IPS DF 6.9 (cell line): ENCODE data around the gene GJA4.
"Not testable (repeated sequence)": the region's sequence is repeated elsewhere in the genome, so short reads cannot be mapped to it uniquely, and the experiment has no call there.

Source experiments
- DNase-seq: peaks from one replicate; pipeline ENCODE4 v3.0.0-alpha.2; 2013; ENCODE audit warnings: low read depth, low spot score
- H3K27ac ChIP-seq: one replicate; pipeline ENCODE4 v1.5.1; 2013; ENCODE audit warnings: low read length, control low read depth
- H3K27me3 ChIP-seq: 2 replicates; pipeline ENCODE4 v1.6.1; 2013; ENCODE audit warnings: mild to moderate bottlenecking, low read length; ENCODE audit not compliant: control insufficient read depth, insufficient read depth
- H3K36me3 ChIP-seq: 2 replicates; pipeline ENCODE4 v1.6.1; 2013; ENCODE audit warnings: low read length; ENCODE audit not compliant: control insufficient read depth, insufficient read depth
- H3K4me1 ChIP-seq: 2 replicates; pipeline ENCODE4 v1.6.1; 2013; ENCODE audit warnings: low read length; ENCODE audit not compliant: control insufficient read depth, insufficient read depth
- H3K4me3 ChIP-seq: 2 replicates; pipeline ENCODE4 v1.5.1; 2013; ENCODE audit warnings: mild to moderate bottlenecking, low read length
- H3K9me3 ChIP-seq: 2 replicates; pipeline ENCODE4 v1.6.1; 2013; ENCODE audit warnings: low read length, inconsistent platforms; ENCODE audit not compliant: control insufficient read depth, insufficient read depth
- WGBS: extraction: QIAGEN DNeasy Blood & Tissue Kit; methylation state at CpG from one replicate; pipeline ENCODE4 v1.1.7; 2013; ENCODE audit warnings: mixed read lengths, missing lambda C conversion rate; ENCODE audit not compliant: insufficient read length, insufficient coverage; 5-methylcytosine and 5-hydroxymethylcytosine counted together

The GJA4 gene

DNA sequence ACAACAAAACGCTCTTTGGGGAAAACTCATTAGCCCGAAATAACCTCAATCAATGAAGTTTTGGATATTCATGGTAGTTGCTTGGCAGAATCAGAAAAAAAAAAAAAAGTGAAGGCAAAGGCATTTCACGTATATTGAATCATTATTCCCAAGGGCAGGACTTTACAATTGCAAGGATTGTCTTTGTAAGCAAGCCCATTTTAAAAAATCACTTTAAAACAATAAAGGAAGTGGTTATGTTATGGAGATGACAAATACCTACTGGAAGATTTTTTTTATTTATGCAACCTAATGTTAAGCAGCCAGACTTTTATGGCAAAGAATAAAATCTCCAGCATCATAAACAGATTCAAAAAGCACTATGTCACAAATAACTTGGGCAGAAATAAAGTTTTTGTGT is 23.9 kb upstream of the GJA4 start:
- Histone ChIP-seq H3K27me3 (no peaks in the 10 kb centered on the region), H3K9me3 (no peaks in the 10 kb centered on the region), H3K36me3 (no peaks in the 10 kb centered on the region), H3K27ac (no peak overlapping the region), H3K4me1 (no peaks in the 10 kb centered on the region), H3K4me3 (no peak overlapping the region)
- no peak for DNase-seq
- whole genome bisulfite sequencing, result no CpG with 5 or more reads among the region's 3 CpGs

DNA sequence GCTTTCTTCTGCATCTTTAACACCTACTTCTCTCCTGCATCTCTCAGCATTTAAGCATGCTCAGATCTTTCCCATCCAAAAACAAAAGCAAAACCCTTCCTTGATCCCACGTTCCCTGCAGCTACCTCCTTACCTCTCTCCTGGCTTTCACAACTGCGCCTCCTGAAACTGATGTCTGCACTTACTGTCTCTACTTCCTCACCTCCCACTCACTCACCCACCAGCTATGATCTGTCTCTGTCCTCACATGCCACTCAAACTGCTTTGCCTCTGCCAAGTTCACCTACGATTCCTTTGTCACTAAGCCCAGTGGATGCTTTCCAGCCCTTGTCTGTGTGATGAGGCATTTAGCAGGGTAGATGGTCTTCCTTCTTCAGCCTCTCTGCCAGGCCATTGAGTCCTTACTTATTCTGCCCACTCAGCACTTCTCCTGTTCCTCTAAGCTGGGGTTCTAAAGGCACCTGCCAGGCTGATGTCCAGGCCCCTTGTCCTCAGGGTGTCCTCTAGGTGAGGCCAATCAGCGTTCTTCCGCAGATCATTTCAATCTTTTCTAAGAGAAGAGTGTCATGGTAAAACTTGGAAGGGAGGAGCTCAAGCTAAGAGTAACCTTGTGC is 21.8 kb upstream of the GJA4 start:
- no peaks in the 10 kb centered on the region for H3K9me3 ChIP-seq
- no peak overlapping the region for H3K27ac ChIP-seq
- no CpG with 5 or more reads among the region's 5 CpGs for WGBS
- no peak overlapping the region for H3K4me3 ChIP-seq
- no peak for DNase-seq
- H3K36me3 ChIP-seq, result no peaks in the 10 kb centered on the region
- H3K27me3 ChIP-seq, result no peaks in the 10 kb centered on the region
- H3K4me1 ChIP-seq, result no peaks in the 10 kb centered on the region

DNA sequence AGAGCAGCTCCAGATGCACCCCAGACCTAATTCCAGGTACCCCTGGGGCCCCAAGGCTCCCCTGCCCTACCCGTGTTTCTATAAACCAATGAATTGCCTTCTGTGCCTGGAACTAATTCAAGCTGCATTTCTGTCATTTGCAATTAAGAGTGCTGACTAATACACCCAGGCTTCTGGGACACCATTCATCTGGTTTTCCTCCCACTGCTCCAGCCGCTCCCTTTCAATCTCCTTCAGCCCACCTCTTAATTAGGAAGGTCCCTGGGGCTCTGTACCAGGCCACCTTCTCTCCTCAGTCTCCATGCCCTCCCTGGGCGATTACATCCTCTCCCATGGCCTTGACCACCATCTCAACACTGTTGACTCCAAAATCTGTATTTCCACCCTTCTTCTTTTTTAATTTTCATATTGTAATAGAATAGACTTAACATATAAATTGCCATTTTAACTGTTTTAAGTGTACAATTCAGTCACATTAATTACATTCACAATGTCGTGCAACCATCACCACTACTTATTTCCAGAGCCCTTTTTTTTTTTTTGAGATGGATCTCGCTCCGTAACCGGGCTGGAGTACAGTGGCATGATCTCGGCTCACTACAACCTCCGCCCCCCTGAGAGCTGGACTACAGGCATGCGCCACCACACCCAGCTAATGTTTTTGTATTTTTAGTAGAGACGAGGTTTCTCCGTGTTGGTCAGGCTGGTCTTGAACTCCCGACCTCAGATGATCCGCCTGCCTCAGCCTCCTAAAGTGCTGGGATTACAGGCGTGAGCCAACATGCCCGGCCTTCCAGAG is 21.0 kb upstream of the GJA4 start:
- no peak for DNase-seq
- H3K27me3 ChIP-seq, result no peaks in the 10 kb centered on the region
- no peaks in the 10 kb centered on the region for H3K4me1 ChIP-seq
- no peaks in the 10 kb centered on the region for H3K9me3 ChIP-seq
- WGBS, result no CpG with 5 or more reads among the region's 16 CpGs
- H3K27ac ChIP-seq, result no peak overlapping the region
- no peaks in the 10 kb centered on the region for H3K36me3 ChIP-seq
- H3K4me3 ChIP-seq, result no peak overlapping the region

DNA sequence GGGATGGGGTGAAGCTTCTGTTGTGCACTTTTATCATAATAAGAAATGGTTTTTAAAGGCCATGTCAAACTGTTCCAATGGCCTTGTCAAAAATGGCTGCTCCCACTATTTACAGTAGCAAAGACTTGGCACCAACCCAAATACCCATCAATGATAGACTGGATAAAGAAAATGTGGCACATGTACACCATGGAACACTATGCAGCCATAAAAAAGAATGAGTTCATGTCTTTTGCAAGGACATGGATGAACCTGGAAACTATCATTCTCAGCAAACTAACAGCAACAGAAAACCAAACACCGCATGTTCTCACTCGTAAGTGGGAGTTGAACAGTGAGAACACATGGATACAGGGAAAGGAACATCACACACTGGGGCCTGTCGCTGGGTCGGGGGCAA is 19.7 kb upstream of the GJA4 start:
- not testable (repeated sequence) for H3K27me3 ChIP-seq, H3K27ac ChIP-seq, H3K9me3 ChIP-seq, DNase-seq, H3K36me3 ChIP-seq, H3K4me1 ChIP-seq, H3K4me3 ChIP-seq
- no CpG with 5 or more reads among the region's 4 CpGs for WGBS

DNA sequence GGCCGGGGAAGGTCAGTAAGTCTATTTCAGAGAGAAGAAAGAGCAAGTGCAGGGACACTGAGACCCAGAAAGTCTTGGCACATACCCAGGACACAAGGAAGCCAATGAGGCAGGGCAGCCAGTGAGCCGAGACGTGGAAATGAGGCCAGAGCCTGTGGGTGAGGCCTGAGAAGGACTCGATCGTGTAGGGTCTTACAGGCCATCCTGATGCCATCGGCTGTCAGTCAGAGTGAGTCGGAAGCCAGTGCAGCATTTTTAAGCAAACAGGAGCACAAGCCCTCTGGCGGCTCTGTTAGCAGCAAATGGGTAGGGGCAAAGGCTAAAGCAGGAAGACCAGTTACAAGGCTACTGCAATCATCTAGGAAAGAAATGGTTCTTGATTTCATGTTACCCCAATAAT is 17.8 kb upstream of the GJA4 start:
- Histone ChIP-seq H3K27ac (no peak overlapping the region), H3K4me1 (no peaks in the 10 kb centered on the region), H3K36me3 (no peaks in the 10 kb centered on the region), H3K4me3 (no peak overlapping the region), H3K27me3 (no peaks in the 10 kb centered on the region), H3K9me3 (no peaks in the 10 kb centered on the region)
- DNase-seq, result no peak
- WGBS, result no CpG with 5 or more reads among the region's 8 CpGs

DNA sequence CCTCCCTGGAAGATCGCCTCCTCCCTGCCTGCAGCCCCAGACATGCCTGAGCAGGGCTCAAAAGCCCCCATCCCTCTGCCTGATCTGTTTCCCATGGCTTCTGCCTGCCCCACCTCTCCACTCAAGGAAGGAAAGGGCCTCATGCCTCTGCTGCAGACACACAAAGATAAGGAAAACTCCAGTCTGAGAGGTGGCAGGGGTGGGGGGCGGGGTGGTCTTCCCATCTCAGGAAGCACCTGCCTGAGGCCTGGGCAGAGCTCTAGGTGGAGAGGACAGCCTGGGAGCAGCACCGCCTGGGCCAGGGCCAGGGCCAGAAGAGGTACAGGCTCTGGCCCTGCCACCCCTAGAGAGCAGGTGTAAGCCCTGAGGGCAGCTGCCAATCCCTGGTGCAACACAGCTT is 15.9 kb upstream of the GJA4 start:
- Histone ChIP-seq H3K27ac (no peak overlapping the region), H3K4me1 (no peaks in the 10 kb centered on the region), H3K9me3 (no peaks in the 10 kb centered on the region), H3K36me3 (no peaks in the 10 kb centered on the region), H3K27me3 (no peaks in the 10 kb centered on the region; the same call in 1 of the 2 replicates), H3K4me3 (no peak overlapping the region)
- no peak for DNase-seq
- no CpG with 5 or more reads among the region's 3 CpGs for WGBS

DNA sequence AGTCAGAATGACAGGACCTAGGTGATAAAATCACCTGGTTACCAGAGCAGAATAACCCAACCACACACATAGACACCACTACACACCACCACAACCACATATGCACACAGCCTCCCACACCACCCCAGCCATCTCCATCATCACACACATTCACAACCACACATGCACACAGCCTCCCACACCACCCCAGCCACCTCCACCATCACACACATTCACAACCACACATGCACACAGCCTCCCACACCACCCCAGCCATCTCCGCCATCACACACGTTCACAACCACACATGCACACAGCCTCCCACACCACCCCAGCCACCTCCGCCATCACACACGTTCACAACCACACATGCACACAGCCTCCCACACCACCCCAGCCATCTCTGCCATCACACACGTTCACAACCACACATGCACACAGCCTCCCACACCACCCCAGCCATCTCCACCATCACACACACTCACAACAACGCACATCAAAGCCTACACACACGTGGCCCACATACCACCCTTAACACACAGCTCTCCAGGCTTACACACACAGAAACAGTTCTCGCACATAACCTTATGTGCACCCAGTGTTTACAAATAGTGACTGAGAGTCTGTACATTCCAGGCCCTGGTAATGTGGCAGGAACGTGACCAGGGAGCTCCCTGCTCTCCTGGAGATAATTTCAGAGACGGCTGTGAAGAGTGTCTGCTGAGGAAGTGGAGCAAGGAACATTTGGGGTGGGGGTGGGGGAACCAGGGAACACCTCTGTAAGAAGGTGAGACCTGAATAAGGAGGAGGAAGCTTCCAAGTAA is 15.1 kb upstream of the GJA4 start:
- Histone ChIP-seq H3K27me3 (no peaks in the 10 kb centered on the region; the same call in 1 of the 2 replicates), H3K4me1 (no peaks in the 10 kb centered on the region), H3K9me3 (no peaks in the 10 kb centered on the region), H3K27ac (no peak overlapping the region), H3K4me3 (no peak overlapping the region), H3K36me3 (no peaks in the 10 kb centered on the region)
- WGBS, result 100% methylated on average over 2 of the region's 10 CpGs
- DNase-seq, result no peak

DNA sequence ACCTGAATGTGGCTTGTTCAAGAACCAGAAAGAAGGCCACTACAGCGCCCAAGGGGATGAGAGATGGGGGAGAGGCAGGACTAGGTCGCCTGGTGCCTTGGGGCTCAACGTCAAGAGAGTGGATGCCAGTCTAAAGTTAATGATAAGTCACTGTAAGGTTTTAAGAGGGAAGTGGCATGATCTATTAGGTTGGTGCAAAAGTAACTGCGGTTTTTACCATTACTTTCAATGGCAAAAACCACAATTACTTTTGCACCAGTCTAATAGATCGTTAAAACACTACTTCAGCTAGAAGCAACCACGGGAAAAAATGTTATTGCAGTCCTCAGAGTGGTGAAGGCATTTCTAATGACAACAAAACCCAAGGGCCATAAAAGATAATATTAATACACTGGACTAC is 14.4 kb upstream of the GJA4 start:
- no peaks in the 10 kb centered on the region for H3K36me3 ChIP-seq
- no peak overlapping the region for H3K4me3 ChIP-seq
- no CpG with 5 or more reads among the region's 6 CpGs for WGBS
- no peak for DNase-seq
- no peaks in the 10 kb centered on the region for H3K9me3 ChIP-seq
- H3K27me3 ChIP-seq, result no peaks in the 10 kb centered on the region; the same call in 1 of the 2 replicates
- H3K4me1 ChIP-seq, result no peaks in the 10 kb centered on the region
- H3K27ac ChIP-seq, result no peak overlapping the region

DNA sequence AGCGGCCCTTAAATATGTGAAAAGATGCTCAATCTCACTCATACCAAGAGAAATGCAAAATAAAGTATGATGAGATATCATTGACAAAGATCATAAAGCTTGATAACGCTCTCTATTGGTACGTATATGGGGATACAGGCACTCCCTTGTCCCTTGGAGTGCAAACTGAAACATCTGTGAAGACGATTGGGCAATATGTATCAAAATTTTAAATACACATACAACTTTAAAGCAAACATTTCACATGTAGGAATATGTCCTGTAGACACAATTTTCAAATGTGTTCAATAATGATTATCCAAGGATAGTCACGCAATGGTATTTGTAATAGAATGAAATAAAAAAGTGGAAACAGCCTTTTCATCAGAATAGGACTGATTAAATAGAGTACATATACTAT is 13.8 kb upstream of the GJA4 start:
- WGBS, result no CpG with 5 or more reads among the region's 5 CpGs
- Histone ChIP-seq H3K4me3 (no peak overlapping the region), H3K9me3 (no peaks in the 10 kb centered on the region), H3K27me3 (no peaks in the 10 kb centered on the region; the same call in 1 of the 2 replicates), H3K27ac (no peak overlapping the region), H3K36me3 (no peaks in the 10 kb centered on the region), H3K4me1 (no peaks in the 10 kb centered on the region)
- no peak for DNase-seq

DNA sequence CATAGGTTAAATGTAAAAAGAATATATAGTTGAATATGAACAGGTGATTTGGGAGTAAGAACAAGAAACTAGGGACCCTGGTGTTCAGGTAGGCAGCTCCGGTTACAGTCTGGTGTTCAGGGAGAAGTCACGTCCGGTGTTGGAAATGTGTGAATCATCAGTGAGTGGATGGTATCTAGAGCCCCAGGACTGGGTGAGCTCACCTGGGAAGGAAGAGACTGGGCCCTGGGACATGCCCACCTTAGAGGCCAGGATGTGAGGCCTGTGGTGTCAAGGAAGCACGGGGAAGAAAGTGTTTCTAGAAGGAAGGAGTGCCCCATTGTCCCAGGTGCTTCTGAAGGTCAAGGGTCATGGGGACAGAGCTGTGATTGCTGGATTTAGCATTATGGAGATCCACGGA is 13.3 kb upstream of the GJA4 start:
- Histone ChIP-seq H3K27me3 (no peaks in the 10 kb centered on the region; the same call in 1 of the 2 replicates), H3K36me3 (no peaks in the 10 kb centered on the region), H3K27ac (no peak overlapping the region), H3K4me3 (no peak overlapping the region), H3K4me1 (no peaks in the 10 kb centered on the region), H3K9me3 (no peaks in the 10 kb centered on the region)
- no CpG with 5 or more reads among the region's 5 CpGs for WGBS
- no peak for DNase-seq
